HEK293T (cell line): ENCODE results near the gene SLC35E2B.

Source experiments
- BHLHE40 ChIP-seq: fragments of 450-650 bp; IDR thresholded peaks from 2 replicates; pipeline ENCODE4 v1.6.1; 2016; ENCODE audit warnings: mild to moderate bottlenecking, moderate library complexity, borderline replicate concordance
- ELF4 ChIP-seq: fragments of 450-650 bp; IDR thresholded peaks from 2 replicates; pipeline ENCODE4 v1.6.1; 2017; ENCODE audit warnings: antibody characterized with exemption
- FOXM1 ChIP-seq: fragments of 450-650 bp; IDR thresholded peaks from 2 replicates; pipeline ENCODE4 v1.6.1; 2017; ENCODE audit warnings: mild to moderate bottlenecking, borderline replicate concordance
- L3MBTL2 ChIP-seq: fragments of 450-650 bp; conservative IDR thresholded peaks from 2 replicates; pipeline ENCODE4 v1.6.1; 2016; ENCODE audit warnings: mild to moderate bottlenecking
- SP1 ChIP-seq: fragments of 450-650 bp; IDR thresholded peaks from 2 replicates; pipeline ENCODE4 v1.6.1; 2017
- SUZ12 ChIP-seq: fragments of 450-650 bp; IDR thresholded peaks from 2 replicates; pipeline ENCODE4 v1.6.1; 2016; ENCODE audit warnings: mild to moderate bottlenecking
- TARDBP ChIP-seq: fragments of 450-650 bp; IDR thresholded peaks from 2 replicates; pipeline ENCODE4 v1.6.1; 2016
- ZNF384 ChIP-seq: fragments of 450-650 bp; IDR thresholded peaks from 2 replicates; pipeline ENCODE4 v1.6.1; 2016

DNA sequence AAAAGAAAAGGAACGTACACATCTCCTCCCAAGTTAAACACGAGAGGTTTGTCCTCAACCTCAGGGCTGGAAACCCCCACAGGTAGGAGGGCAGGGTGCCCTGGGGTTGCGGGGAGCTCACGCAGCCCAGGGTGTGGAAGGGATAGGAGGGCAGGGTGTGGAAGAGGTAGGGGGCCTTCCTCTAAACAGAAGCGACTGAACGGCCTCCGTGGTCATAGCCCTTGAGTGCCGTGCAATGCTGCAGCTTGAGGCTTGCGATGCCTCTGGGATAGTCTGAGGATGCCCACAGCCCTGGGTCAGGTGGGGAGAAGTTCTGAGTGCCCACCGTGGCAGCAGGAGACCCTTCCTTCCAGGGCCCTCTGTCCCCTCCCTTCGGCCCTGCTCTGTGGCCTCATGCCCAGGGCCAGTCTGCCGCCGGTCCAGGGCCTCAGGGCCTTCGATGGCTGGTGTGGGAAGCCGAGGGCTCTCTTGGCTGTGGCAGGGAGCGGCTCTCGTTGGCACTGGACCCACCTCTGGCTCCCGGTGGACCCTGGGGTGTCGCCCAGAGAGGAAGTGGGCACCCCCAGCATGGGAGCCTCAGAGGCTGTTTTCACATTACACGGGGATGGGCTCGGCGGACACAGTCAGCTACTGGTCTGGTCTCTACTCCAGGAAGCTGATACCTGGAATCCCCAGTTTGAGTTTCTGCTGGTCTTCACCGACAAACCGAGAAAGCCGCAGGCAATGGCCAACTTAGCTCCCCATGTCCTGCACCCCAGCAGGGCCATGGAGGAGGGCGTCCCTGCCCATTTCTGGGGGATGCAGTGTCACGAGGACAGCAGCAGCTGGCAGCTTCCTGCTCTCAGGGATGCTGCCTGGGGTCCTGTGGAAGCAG lies 27.4 kb downstream of the SLC35E2B start:
- TF ChIP-seq FOXM1: no peak
- TF ChIP-seq TARDBP: no peak
- no peak for TF ChIP-seq BHLHE40
- TF ChIP-seq SUZ12: no peak
- TF ChIP-seq ELF4: no peak
- no peak for TF ChIP-seq ZNF384
- no peak for TF ChIP-seq L3MBTL2
- no peak for TF ChIP-seq SP1
